ENCODE data around the gene METTL16.
"Not testable (repeated sequence)": the region's sequence is repeated elsewhere in the genome, so short reads cannot be mapped to it uniquely, and the experiment has no call there.

The METTL16 gene

GRCh38 chr17:2511462-2512369 is at the start of gene METTL16:
METTL16 (minus strand) TSS chr17:2511888; CDS start chr17:2502331, 9,557 bp downstream.
- peak; percentile 99 for DNase-seq (ENCODE audit: low read depth)
- TF ChIP-seq, protein P1, sequence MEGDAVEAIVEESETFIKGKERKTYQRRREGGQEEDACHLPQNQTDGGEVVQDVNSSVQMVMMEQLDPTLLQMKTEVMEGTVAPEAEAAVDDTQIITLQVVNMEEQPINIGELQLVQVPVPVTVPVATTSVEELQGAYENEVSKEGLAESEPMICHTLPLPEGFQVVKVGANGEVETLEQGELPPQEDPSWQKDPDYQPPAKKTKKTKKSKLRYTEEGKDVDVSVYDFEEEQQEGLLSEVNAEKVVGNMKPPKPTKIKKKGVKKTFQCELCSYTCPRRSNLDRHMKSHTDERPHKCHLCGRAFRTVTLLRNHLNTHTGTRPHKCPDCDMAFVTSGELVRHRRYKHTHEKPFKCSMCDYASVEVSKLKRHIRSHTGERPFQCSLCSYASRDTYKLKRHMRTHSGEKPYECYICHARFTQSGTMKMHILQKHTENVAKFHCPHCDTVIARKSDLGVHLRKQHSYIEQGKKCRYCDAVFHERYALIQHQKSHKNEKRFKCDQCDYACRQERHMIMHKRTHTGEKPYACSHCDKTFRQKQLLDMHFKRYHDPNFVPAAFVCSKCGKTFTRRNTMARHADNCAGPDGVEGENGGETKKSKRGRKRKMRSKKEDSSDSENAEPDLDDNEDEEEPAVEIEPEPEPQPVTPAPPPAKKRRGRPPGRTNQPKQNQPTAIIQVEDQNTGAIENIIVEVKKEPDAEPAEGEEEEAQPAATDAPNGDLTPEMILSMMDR (conservative IDR thresholded peaks at IDR 0.05; ENCODE audit: control insufficient read depth, insufficient read depth, low read depth, low read length): no peak
- H3K4me3 ChIP-seq (ENCODE audit: control insufficient read depth, low read depth, low read length): peak within 1 kb of the TSS; percentile 81

DNA sequence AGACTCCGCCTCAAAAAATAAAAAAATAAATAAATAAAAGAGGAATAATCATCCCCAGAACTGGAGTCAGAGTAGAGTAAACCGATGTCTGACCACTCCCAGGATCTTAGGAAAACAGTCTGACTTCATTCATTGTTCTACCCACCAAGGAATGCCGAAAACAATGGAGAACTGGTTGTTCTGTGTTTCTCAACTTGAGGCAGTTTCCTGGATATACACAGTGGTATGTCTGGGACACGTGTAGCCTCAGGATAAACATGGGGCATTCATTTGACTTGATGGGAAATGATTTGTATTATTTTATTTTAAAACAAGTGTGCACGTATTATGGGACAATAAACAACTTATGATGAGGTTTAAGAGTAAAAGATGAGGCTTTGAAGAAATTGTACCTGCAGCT is 49.0 kb upstream of the METTL16 start:
- TF ChIP-seq, protein P1 (conservative IDR thresholded peaks at IDR 0.05; ENCODE audit: control insufficient read depth, insufficient read depth, low read depth, low read length): no peak
- no peak for DNase-seq (ENCODE audit: low read depth)
- H3K4me3 ChIP-seq (ENCODE audit: control insufficient read depth, low read depth, low read length): no peak overlapping the region

DNA sequence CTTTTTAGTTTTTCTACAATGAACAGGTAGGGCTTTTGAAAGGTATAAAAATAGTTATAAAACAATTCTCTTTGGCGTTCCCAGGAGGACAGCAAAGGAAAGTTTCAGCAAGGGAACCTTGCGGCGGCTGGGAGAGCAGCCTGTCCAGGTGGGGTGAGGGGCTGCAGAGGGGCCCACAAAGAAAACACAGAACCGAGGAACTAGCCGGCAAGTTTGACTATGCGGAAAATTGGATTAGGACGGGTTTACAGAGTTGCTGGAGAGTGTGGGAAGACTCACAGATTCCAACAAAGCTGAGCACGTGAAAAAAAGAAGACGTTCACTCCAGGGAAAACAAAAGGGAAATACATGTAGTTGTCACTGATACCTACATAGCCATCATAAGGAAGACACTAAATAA is 40.2 kb upstream of the METTL16 start:
- TF ChIP-seq, protein P1 (conservative IDR thresholded peaks at IDR 0.05; ENCODE audit: control insufficient read depth, insufficient read depth, low read depth, low read length): no peak
- DNase-seq (ENCODE audit: low read depth): no peak
- no peak overlapping the region for H3K4me3 ChIP-seq (ENCODE audit: control insufficient read depth, low read depth, low read length)

DNA sequence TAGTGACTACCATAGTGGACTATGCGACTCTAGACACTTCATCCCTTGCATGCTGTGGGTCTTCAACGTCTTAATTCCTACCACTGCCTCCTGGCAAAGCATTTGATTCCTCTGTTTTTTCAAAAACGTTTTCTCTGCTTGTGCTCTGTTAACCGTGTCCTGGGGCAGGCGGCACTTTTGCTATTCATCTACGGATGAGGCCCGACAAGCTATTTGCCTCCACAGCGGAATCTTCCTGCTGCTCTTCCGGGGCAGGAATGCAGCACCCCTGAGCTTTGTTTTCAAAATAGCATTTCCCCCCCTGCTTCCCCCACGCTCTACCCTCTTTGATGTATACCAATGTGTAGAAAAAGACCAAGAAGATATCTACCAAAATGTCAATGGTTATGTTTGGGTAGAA is 39.8 kb upstream of the METTL16 start:
- H3K4me3 ChIP-seq (ENCODE audit: control insufficient read depth, low read depth, low read length): no peak overlapping the region
- TF ChIP-seq, protein P1 (conservative IDR thresholded peaks at IDR 0.05; ENCODE audit: control insufficient read depth, insufficient read depth, low read depth, low read length): no peak
- DNase-seq (ENCODE audit: low read depth): no peak

DNA sequence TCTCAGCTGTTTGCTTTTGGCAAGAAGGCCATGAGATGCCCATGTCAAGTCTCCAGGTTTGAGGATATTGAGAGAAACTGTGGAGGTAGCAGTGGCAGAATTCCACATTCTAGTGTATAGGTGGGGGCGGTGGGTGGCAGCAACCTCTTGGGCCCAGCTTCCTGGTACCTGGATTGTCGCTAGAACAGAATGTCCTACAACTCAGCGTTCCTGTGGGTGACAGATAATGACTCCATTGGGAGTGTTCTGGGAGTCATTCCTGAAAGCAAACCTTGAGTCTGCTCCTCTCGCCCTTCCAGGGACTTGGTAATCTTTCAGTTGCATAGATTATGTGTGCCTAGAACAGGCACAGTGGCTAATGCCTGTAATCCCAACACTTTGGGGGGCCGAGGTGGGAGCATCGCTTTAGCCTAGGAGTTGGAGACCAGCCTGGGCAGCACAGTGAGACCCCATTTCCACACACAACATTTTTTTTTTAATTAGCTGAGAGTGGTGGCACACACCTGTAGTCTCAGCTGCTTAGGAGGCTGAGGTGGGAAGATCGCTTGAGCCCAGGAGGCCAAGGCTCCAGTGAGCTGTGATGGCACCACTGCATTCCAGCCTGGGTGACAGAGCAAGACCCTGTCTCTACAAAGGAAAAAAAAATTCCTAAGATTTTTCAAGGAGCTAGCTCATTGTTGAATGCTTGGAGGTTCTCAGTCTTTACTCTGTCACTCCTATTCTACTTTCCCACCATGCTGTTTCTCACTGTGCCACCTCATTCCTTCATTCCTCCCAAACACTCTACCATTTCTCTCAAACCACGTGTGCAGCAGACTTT is 37.9 kb upstream of the METTL16 start:
- TF ChIP-seq, protein P1 (conservative IDR thresholded peaks at IDR 0.05; ENCODE audit: control insufficient read depth, insufficient read depth, low read depth, low read length): no peak
- DNase-seq (ENCODE audit: low read depth): no peak
- H3K4me3 ChIP-seq (ENCODE audit: control insufficient read depth, low read depth, low read length): no peak overlapping the region

- not testable (repeated sequence) for DNase-seq (ENCODE audit: low read depth); H3K4me3 ChIP-seq (ENCODE audit: control insufficient read depth, low read depth, low read length)
Measured at GRCh38 chr17:2548026-2548425, 36.3 kb upstream of the METTL16 start.

- peak; percentile 28 for DNase-seq (ENCODE audit: low read depth)
- TF ChIP-seq, protein P1 (conservative IDR thresholded peaks at IDR 0.05; ENCODE audit: control insufficient read depth, insufficient read depth, low read depth, low read length): no peak
- H3K4me3 ChIP-seq (ENCODE audit: control insufficient read depth, low read depth, low read length): no peak overlapping the region
Measured at GRCh38 chr17:2547176-2547575, 35.5 kb upstream of the METTL16 start.
